Activated B cell treated with CpG ODN at 0.5 μM for 24 hours (primary cell): ENCODE results near the gene SMAD3. TPM values are rescaled to one million over a fixed set of nuclear protein-coding genes. Genes with fewer than 3 reads are reported as not detected.
A peak's percentile ranks its signal among the peaks of the same experiment; 100 is the strongest.

Source experiments
- ATAC-seq: fragments of 200-7000 bp; cut with Tn5 transposase; one replicate; pipeline ENCODE4 v1.10.0; 2021; ENCODE audit warnings: low read depth, mild to moderate bottlenecking, moderate library complexity
- CTCF ChIA-PET: fragments of 350-600 bp; sonication (Branson Sonifier 250); formaldehyde crosslinking; loops from one replicate; lab custom pipeline; 2021; ENCODE audit warnings: antibody characterized with exemption; lab: Charles Lee
- POLR2A ChIA-PET: fragments of 350-600 bp; sonication (Branson Sonifier 250); formaldehyde crosslinking; loops from one replicate; lab custom pipeline; 2021; ENCODE audit warnings: antibody characterized with exemption; lab: Charles Lee
- DNase-seq: peaks from one replicate; pipeline ENCODE4 v3.0.0; 2022
- H3K27ac Mint-ChIP-seq: one replicate; pipeline ENCODE4 v1.8.0; 2020; ENCODE audit warnings: mixed read lengths
- H3K27me3 Mint-ChIP-seq: one replicate; pipeline ENCODE4 v1.8.0; 2021; ENCODE audit warnings: mixed read lengths
- H3K36me3 Mint-ChIP-seq: one replicate; pipeline ENCODE4 v1.8.0; 2021; ENCODE audit warnings: low read depth, mixed read lengths
- H3K4me1 Mint-ChIP-seq: one replicate; pipeline ENCODE4 v1.8.0; 2021; ENCODE audit warnings: mixed read lengths
- H3K4me3 Mint-ChIP-seq: one replicate; pipeline ENCODE4 v1.8.0; 2020; ENCODE audit warnings: mild to moderate bottlenecking, mixed read lengths
- H3K9me3 Mint-ChIP-seq: one replicate; pipeline ENCODE4 v1.8.0; 2020; ENCODE audit warnings: mixed read lengths
- CTCF ChIP-seq: fragments of 200-600 bp; IDR thresholded peaks from one replicate; pipeline ENCODE4 v1.8.0; 2022; ENCODE audit warnings: antibody characterized with exemption, mild to moderate bottlenecking
- intact Hi-C: fragments of 100-400 bp; cut with micrococcal nuclease; formaldehyde crosslinking; loops from one replicate; pipeline ENCODE4 v1.15.1; 2024
- total RNA-seq: library from RNA; stranded (reverse); gene quantifications from 2 replicates; pipeline ENCODE4 v1.2.3, GENCODE V29; 2022

Gene SMAD3
- total RNA-seq, 1 donor from 2014 or later: 118 TPM

GRCh38 chr15:67185051-67185450 lies 119.6 kb downstream of the SMAD3 start:
- intact Hi-C loops: no loop called here
- CTCF ChIA-PET: no interaction called here
- ATAC-seq: no peak
- no peaks in the 10 kb centered on the region for H3K27me3 Mint-ChIP-seq
- H3K4me3 Mint-ChIP-seq: no peak overlapping the region
- POLR2A ChIA-PET: interaction anchor here (1.5 kb wide), 1 partner anchor 84 kb away, joined by 7 read pairs; no protein-coding TSS in a partner anchor
- peak overlapping the region; percentile 67 for H3K27ac Mint-ChIP-seq
- H3K4me1 Mint-ChIP-seq: peaks cover 6% of the 10 kb centered on the region
- peaks cover 90% of the 10 kb centered on the region for H3K36me3 Mint-ChIP-seq
- TF ChIP-seq CTCF: no peak
- no peak for DNase-seq
- H3K9me3 Mint-ChIP-seq: no peaks in the 10 kb centered on the region

- CTCF ChIA-PET: no interaction called here
- H3K36me3 Mint-ChIP-seq: peaks cover 92% of the 10 kb centered on the region
- H3K27ac Mint-ChIP-seq: peak overlapping the region; percentile 67
- ATAC-seq: peak; percentile 40
- DNase-seq: no peak
- POLR2A ChIA-PET: interaction anchor here (1.5 kb wide), 1 partner anchor 84 kb away, joined by 7 read pairs; no protein-coding TSS in a partner anchor
- H3K4me1 Mint-ChIP-seq: peaks cover 6% of the 10 kb centered on the region
- H3K9me3 Mint-ChIP-seq: no peaks in the 10 kb centered on the region
- no peaks in the 10 kb centered on the region for H3K27me3 Mint-ChIP-seq
- no peak overlapping the region for H3K4me3 Mint-ChIP-seq
- intact Hi-C loops: no loop called here
- no peak for TF ChIP-seq CTCF
These were observed 120.3 kb downstream of the SMAD3 start for GRCh38 chr15:67185621-67186225.

- ATAC-seq (no peak), DNase-seq (no peak)
- intact Hi-C loops: no loop called here
- peaks cover 6% of the 10 kb centered on the region for H3K4me1 Mint-ChIP-seq
- no peak for TF ChIP-seq CTCF
- CTCF ChIA-PET: no interaction called here
- peaks cover 95% of the 10 kb centered on the region for H3K36me3 Mint-ChIP-seq
- POLR2A ChIA-PET: interaction anchor here (0.6 to 1.5 kb wide), 2 partner anchors 22 to 85 kb away, joined by 4 to 7 read pairs; no protein-coding TSS in a partner anchor
- H3K4me3 Mint-ChIP-seq: no peak overlapping the region
- peak overlapping the region; percentile 50 for H3K27ac Mint-ChIP-seq
- H3K9me3 Mint-ChIP-seq: no peaks in the 10 kb centered on the region
- H3K27me3 Mint-ChIP-seq: no peaks in the 10 kb centered on the region
These were observed 120.8 kb downstream of the SMAD3 start for GRCh38 chr15:67186226-67186649.

GRCh38 chr15:67186688-67187087 lies 121.3 kb downstream of the SMAD3 start:
- no peak for TF ChIP-seq CTCF
- Mint-ChIP-seq H3K4me3 (no peak overlapping the region), H3K9me3 (no peaks in the 10 kb centered on the region), H3K36me3 (peaks cover 96% of the 10 kb centered on the region), H3K4me1 (peaks cover 6% of the 10 kb centered on the region), H3K27me3 (no peaks in the 10 kb centered on the region), H3K27ac (peak overlapping the region; percentile 18)
- POLR2A ChIA-PET: interaction anchor here (0.6 to 1.5 kb wide), 2 partner anchors 23 to 85 kb away, joined by 4 to 7 read pairs; no protein-coding TSS in a partner anchor
- DNase-seq (no peak), ATAC-seq (no peak)
- intact Hi-C loops: no loop called here
- CTCF ChIA-PET: no interaction called here

GRCh38 chr15:67187351-67187854 lies 122.0 kb downstream of the SMAD3 start:
- H3K9me3 Mint-ChIP-seq: no peaks in the 10 kb centered on the region
- no peak for DNase-seq
- ChIA-PET CTCF (interaction anchor here (1.0 kb wide), 1 partner anchor 241 kb away, joined by 3 read pairs; no protein-coding TSS in a partner anchor), POLR2A (no interaction called here)
- no peak for ATAC-seq
- intact Hi-C loops: no loop called here
- TF ChIP-seq CTCF: no peak
- H3K27ac Mint-ChIP-seq: peak overlapping the region; percentile 65
- H3K36me3 Mint-ChIP-seq: peaks cover 96% of the 10 kb centered on the region
- no peaks in the 10 kb centered on the region for H3K27me3 Mint-ChIP-seq
- no peak overlapping the region for H3K4me3 Mint-ChIP-seq
- peaks cover 6% of the 10 kb centered on the region for H3K4me1 Mint-ChIP-seq
